IPS DF 6.9 (cell line): ENCODE results near the gene GBA3.

Experiments
- DNase-seq: peaks from one replicate; pipeline ENCODE4 v3.0.0-alpha.2; 2013; ENCODE audit warnings: low read depth, low spot score
- H3K27ac ChIP-seq: one replicate; pipeline ENCODE4 v1.5.1; 2013; ENCODE audit warnings: low read length, control low read depth
- H3K27me3 ChIP-seq: 2 replicates; pipeline ENCODE4 v1.6.1; 2013; ENCODE audit warnings: mild to moderate bottlenecking, low read length; ENCODE audit not compliant: control insufficient read depth, insufficient read depth
- H3K36me3 ChIP-seq: 2 replicates; pipeline ENCODE4 v1.6.1; 2013; ENCODE audit warnings: low read length; ENCODE audit not compliant: control insufficient read depth, insufficient read depth
- H3K4me1 ChIP-seq: 2 replicates; pipeline ENCODE4 v1.6.1; 2013; ENCODE audit warnings: low read length; ENCODE audit not compliant: control insufficient read depth, insufficient read depth
- H3K4me3 ChIP-seq: 2 replicates; pipeline ENCODE4 v1.5.1; 2013; ENCODE audit warnings: mild to moderate bottlenecking, low read length
- H3K9me3 ChIP-seq: 2 replicates; pipeline ENCODE4 v1.6.1; 2013; ENCODE audit warnings: low read length, inconsistent platforms; ENCODE audit not compliant: control insufficient read depth, insufficient read depth
- WGBS: extraction: QIAGEN DNeasy Blood & Tissue Kit; methylation state at CpG from one replicate; pipeline ENCODE4 v1.1.7; 2013; ENCODE audit warnings: mixed read lengths, missing lambda C conversion rate; ENCODE audit not compliant: insufficient read length, insufficient coverage; 5-methylcytosine and 5-hydroxymethylcytosine counted together

Gene GBA3

DNA sequence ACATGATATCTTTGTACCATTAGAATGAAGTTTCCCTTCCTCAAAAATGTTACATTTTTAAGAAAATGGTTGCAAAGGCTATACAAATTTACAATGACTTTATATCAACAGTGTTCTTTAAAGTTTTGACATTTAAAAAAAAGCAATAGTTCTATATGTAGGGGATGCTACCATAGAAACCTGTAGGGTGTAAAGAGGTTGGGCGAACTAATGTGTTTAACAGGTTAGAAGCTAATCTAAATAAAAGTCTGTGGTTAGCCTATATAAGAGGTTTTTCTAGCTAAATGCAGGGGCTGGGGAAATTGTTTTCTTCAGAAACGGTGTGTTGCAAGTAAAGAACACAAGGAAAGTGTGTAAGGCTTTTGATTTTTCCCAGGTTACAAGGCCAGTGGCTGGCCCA, 73.3 kb downstream of the GBA3 start:
- no peaks in the 10 kb centered on the region for H3K4me1 ChIP-seq
- no CpG with 5 or more reads among the region's 2 CpGs for WGBS
- no peaks in the 10 kb centered on the region; the same call in 1 of the 2 replicates for H3K9me3 ChIP-seq
- H3K4me3 ChIP-seq = no peak overlapping the region
- no peak overlapping the region for H3K27ac ChIP-seq
- no peaks in the 10 kb centered on the region for H3K36me3 ChIP-seq
- DNase-seq = no peak
- H3K27me3 ChIP-seq = no peaks in the 10 kb centered on the region

DNA sequence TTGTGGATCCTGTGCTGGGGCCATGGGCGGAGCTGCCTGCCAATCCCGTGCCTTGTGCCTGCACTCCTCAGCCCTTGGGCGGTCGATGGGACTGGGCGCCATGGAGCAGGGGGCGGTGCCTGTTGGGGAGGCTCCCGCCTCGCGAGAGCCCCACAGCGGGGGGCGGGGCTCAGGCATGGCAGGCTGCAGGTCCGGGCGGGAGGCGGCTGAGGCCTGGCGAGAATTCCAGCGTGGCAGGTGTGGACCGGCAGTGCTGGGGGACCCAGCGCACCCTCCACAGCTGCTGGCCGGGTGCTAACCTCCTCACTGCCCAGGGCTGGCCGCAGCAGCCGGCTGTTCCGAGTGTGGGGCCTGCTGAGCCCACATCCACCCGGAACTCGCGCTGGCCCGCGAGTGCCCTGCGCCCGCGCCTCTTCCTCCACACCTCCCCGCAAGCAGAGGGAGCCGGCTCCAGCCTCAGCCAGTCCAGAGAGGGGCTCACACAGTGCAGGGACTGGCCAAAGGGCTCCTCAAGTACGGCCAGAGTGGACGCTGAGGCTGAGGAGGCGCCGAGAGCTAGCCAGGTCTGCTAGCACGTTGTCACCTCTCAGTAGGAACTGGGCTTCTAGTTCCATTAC, 85.9 kb downstream of the GBA3 start:
- WGBS = no CpG with 5 or more reads among the region's 37 CpGs
- Histone ChIP-seq H3K9me3 (no peaks in the 10 kb centered on the region), H3K4me3 (no peak overlapping the region), H3K4me1 (no peaks in the 10 kb centered on the region), H3K27ac (no peak overlapping the region), H3K36me3 (no peaks in the 10 kb centered on the region), H3K27me3 (no peaks in the 10 kb centered on the region)
- no peak for DNase-seq

DNA sequence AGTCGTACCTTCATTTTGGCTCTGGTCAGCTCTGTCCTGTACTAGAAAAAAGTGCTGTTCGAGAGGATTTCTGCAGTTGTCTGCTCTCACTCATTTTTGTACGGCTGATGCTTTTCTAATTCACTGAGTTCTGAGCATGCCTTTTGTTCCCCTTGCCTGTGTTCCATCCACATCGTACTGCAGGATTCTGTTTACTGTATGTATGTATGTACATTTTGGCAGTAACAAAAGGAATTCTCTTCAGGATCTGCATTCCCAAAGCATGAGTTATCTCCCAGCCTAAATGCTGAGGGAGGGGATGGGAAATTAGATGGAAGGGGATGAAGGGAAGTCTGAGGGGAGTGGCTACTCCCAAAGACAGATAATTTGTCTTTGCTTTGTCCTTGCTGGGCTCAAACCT, 87.6 kb downstream of the GBA3 start:
- DNase-seq = no peak
- Histone ChIP-seq H3K27ac (no peak overlapping the region), H3K36me3 (no peaks in the 10 kb centered on the region), H3K9me3 (no peaks in the 10 kb centered on the region), H3K27me3 (no peaks in the 10 kb centered on the region), H3K4me3 (no peak overlapping the region), H3K4me1 (no peaks in the 10 kb centered on the region)
- no CpG with 5 or more reads among the region's 4 CpGs for WGBS

- no peaks in the 10 kb centered on the region for H3K36me3 ChIP-seq
- H3K4me3 ChIP-seq = no peak overlapping the region
- no peaks in the 10 kb centered on the region for H3K4me1 ChIP-seq
- no CpG with 5 or more reads among the region's 3 CpGs for WGBS
- no peaks in the 10 kb centered on the region for H3K27me3 ChIP-seq
- H3K9me3 ChIP-seq = no peaks in the 10 kb centered on the region
- no peak for DNase-seq
- H3K27ac ChIP-seq = no peak overlapping the region
Measured at GRCh38 chr4:22780797-22781196, 88.1 kb downstream of the GBA3 start.

DNA sequence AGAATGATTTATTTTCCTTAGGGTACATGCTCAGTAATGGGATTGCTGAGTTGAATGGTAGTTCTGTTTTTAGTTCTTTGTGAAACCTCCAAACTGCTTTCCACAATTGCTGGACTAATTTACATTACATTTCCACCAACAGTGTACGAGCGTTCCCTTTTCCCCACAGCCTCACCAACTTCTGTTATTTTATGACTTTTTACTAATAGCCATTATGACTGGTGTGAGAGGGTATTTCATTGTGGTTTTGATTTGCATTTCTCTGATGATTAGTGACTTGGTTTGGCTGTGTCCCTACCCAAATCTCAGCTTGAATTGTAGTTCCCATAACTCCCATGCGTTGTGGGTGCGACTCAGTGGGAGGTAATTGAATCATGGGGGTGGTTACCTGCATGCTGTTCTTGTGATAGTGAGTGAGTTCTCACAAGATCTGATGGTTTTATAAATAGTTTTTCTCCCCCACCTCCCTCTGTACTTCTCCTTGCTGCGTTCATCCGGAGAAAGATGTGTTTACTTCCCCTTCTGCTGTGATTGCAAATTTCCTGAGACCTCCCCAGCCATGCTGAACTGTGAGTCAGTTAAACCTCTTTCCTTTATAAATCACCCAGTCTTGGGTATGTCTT, 95.1 kb downstream of the GBA3 start:
- no CpG with 5 or more reads among the region's 6 CpGs for WGBS
- H3K4me3 ChIP-seq = no peak overlapping the region
- no peak for DNase-seq
- no peaks in the 10 kb centered on the region for H3K4me1 ChIP-seq
- no peaks in the 10 kb centered on the region for H3K36me3 ChIP-seq
- H3K9me3 ChIP-seq = no peaks in the 10 kb centered on the region
- H3K27me3 ChIP-seq = no peaks in the 10 kb centered on the region
- no peak overlapping the region for H3K27ac ChIP-seq

DNA sequence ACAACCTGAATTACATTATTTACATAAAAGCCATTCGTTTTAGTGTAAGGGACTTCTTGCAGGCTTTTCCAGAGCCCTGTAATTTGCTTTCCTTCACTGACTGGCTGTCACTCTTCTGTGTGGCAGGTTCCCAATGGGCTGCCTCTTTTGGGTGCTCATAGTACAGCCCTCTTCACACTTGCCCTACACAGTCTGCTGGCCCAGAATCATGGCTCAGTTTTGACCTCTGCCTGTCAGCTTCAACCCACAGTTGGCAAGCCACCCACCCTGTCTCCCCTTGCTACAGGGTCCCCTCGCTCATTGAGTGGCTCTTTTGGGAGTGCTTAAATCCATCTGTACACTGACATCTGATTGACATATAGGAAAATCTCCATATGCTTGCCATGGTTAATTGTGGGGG, 97.9 kb downstream of the GBA3 start:
- no peak overlapping the region for H3K27ac ChIP-seq
- no peak overlapping the region for H3K4me3 ChIP-seq
- H3K4me1 ChIP-seq = no peaks in the 10 kb centered on the region
- no peak for DNase-seq
- H3K36me3 ChIP-seq = no peaks in the 10 kb centered on the region
- WGBS = no CpG with 5 or more reads among the region's 2 CpGs
- no peaks in the 10 kb centered on the region for H3K27me3 ChIP-seq
- H3K9me3 ChIP-seq = no peaks in the 10 kb centered on the region

DNA sequence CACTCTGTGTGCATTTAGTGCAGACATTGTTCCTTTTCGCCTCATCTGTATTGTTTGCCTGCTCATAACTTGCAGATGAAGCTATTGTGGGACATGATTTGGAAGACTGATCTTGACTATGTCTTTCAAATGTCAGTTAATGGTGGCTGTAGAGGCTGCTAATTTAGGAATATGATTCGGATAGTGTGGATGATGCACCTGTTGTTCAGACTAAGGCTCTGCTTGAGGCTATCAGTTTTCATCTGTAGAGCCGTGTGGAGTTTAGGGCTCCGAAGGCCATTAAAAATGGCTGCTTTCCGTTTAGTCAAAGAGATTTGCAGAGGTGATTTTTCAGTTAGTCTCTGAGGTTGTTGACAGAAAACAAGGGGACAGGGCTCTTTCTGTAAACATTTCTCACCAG, 102.0 kb downstream of the GBA3 start:
- no peaks in the 10 kb centered on the region for H3K36me3 ChIP-seq
- H3K9me3 ChIP-seq = no peaks in the 10 kb centered on the region
- no peak overlapping the region for H3K4me3 ChIP-seq
- DNase-seq = no peak
- WGBS = no CpG with 5 or more reads among the region's 5 CpGs
- H3K27ac ChIP-seq = no peak overlapping the region
- H3K4me1 ChIP-seq = no peaks in the 10 kb centered on the region
- no peaks in the 10 kb centered on the region for H3K27me3 ChIP-seq

DNA sequence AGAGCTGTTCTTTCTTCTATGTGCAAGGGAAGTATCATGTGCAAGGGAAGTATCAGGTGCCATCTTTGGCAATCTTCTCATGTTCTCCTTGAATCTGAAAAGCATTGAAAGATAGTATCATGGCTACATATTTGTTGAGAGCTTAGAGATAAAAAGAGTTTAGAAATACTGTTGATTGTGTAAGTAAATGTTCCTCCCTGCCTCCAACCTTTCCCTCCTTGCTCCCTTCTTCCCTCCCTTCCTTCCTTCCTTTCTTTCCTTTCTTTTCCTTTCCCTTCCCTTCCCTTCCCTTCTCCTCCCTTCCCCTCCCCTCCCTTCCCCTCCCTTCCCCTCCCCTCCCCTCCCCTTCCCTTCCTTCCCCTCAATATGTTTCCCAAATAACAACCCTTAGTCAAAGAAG, 108.7 kb downstream of the GBA3 start:
- DNase-seq = no peak
- Histone ChIP-seq H3K27me3 (no peaks in the 10 kb centered on the region), H3K9me3 (no peaks in the 10 kb centered on the region), H3K4me3 (no peak overlapping the region), H3K27ac (no peak overlapping the region), H3K36me3 (no peaks in the 10 kb centered on the region), H3K4me1 (no peaks in the 10 kb centered on the region)

- Histone ChIP-seq H3K36me3 (no peaks in the 10 kb centered on the region), H3K4me1 (no peaks in the 10 kb centered on the region), H3K27me3 (no peaks in the 10 kb centered on the region), H3K9me3 (no peaks in the 10 kb centered on the region), H3K27ac (no peak overlapping the region), H3K4me3 (no peak overlapping the region)
- DNase-seq = no peak
- no CpG with 5 or more reads among the region's 4 CpGs for WGBS
Measured at GRCh38 chr4:22802876-22803275, 110.1 kb downstream of the GBA3 start.

GRCh38 chr4:22803512-22803911, 110.8 kb downstream of the GBA3 start:
- Histone ChIP-seq H3K4me3 (no peak overlapping the region), H3K27ac (no peak overlapping the region), H3K4me1 (no peaks in the 10 kb centered on the region), H3K9me3 (no peaks in the 10 kb centered on the region), H3K36me3 (no peaks in the 10 kb centered on the region), H3K27me3 (no peaks in the 10 kb centered on the region)
- whole genome bisulfite sequencing = no CpG with 5 or more reads among the region's 3 CpGs
- DNase-seq = no peak

GRCh38 chr4:22814906-22815305, 122.2 kb downstream of the GBA3 start:
- no peak for DNase-seq
- Histone ChIP-seq H3K27me3 (no peaks in the 10 kb centered on the region), H3K4me3 (no peak overlapping the region), H3K36me3 (no peaks in the 10 kb centered on the region), H3K9me3 (no peaks in the 10 kb centered on the region), H3K4me1 (no peaks in the 10 kb centered on the region), H3K27ac (no peak overlapping the region)
- no CpG with 5 or more reads among the region's 2 CpGs for WGBS
